ENCODE data around the gene GPATCH3.

Gene GPATCH3

GRCh38 chr1:26844424-26845196 is 55.7 kb downstream of the GPATCH3 start:
- DNase-seq (ENCODE audit: low read depth) = no peak

Measured in ELR (cell line).